HepG2 (cell line): ENCODE measurements around the gene BGN. TPM values are rescaled to one million over a fixed set of nuclear protein-coding genes. Genes with fewer than 3 reads are reported as not detected.

Source experiments
- ATAC-seq: fragments of 200-7000 bp; cut with Tn5 transposase; 3 replicates; pipeline ENCODE4 v1.9.1; 2020; ENCODE audit warnings: mild to moderate bottlenecking, moderate library complexity
- BruUV-seq: library from RNA; stranded (reverse); fragments of 400-500 nt; replicated peaks from 2 replicates; lab custom pipeline; 2021; lab: Mats Ljungman, UMichigan
- CTCF ChIA-PET: fragments of 300-600 bp; formaldehyde crosslinking; extraction: SDS; loops from one replicate; lab custom pipeline; 2021; ENCODE audit warnings: low total read pairs, inconsistent platforms, low intra/inter-chr PET ratio; lab: Yijun Ruan, JAX
- POLR2A ChIA-PET: fragments of 350-600 bp; sonication (Branson Sonifier 250); formaldehyde crosslinking; loops from one replicate; lab custom pipeline; 2020; ENCODE audit warnings: antibody characterized with exemption, inconsistent platforms; lab: Yijun Ruan, JAX
- DNase-seq: peaks from one replicate; pipeline ENCODE4 v3.0.0-alpha.2; 2015; ENCODE audit warnings: low spot score
- FAIRE-seq: peaks from 3 replicates; lab custom pipeline; 2011; peaks lifted over from hg19 to GRCh38; lab: Jason Lieb, UNC
- H2AFZ ChIP-seq: one replicate; pipeline ENCODE4 v1.6.1; 2011; ENCODE audit warnings: low read length, inconsistent platforms
- H3K27ac ChIP-seq: fragments of 300-600 bp; 3 replicates; pipeline ENCODE4 v1.8.0; 2011; ENCODE audit warnings: mixed run types, mild to moderate bottlenecking, mixed read lengths, low read length, inconsistent platforms; ENCODE audit not compliant: insufficient read depth; ENCODE audit errors: extremely low read length
- H3K27me3 ChIP-seq, 2 experiments: fragments of 200-600 bp in 1 of 2; 2 replicates in 1 of 2; 3 replicates in 1 of 2; pipeline versions ENCODE4 v1.6.0 to v1.8.0; 2011; ENCODE audit warnings: low read length in 2 of 2, mild to moderate bottlenecking in 2 of 2, moderate library complexity in 2 of 2, inconsistent platforms in 1 of 2; ENCODE audit not compliant: insufficient read depth in 2 of 2, control insufficient read depth in 1 of 2
- H3K36me3 ChIP-seq, 2 experiments: fragments of 200-600 bp in 1 of 2; replicated peaks in 1 of 2; 2 replicates in 1 of 2; 3 replicates in 1 of 2; pipeline versions ENCODE4 v1.5.1 to v1.8.0; 2011; ENCODE audit warnings: low read length in 2 of 2, inconsistent platforms in 1 of 2; ENCODE audit not compliant: insufficient read depth in 2 of 2, control insufficient read depth in 1 of 2
- H3K4me1 ChIP-seq: 2 replicates; pipeline ENCODE4 v1.5.1; 2012; ENCODE audit warnings: low read length, inconsistent platforms; ENCODE audit not compliant: insufficient read depth
- H3K4me2 ChIP-seq: 2 replicates; pipeline ENCODE4 v1.6.0; 2011; ENCODE audit warnings: low read depth, low read length, inconsistent platforms
- H3K4me3 ChIP-seq, 3 experiments: fragments of 200-600 bp in 1 of 3; sonication (generic), shearing (Covaris generic) in 1 of 3; replicated peaks in 1 of 3; 2 replicates each; pipeline ENCODE4 v1.5.1; 2011 to 2016; ENCODE audit warnings: low read length in 3 of 3, inconsistent platforms in 2 of 3, low read depth in 2 of 3, mild to moderate bottlenecking in 2 of 3, control low read depth in 1 of 3, mixed read lengths in 1 of 3; ENCODE audit not compliant: insufficient read depth in 1 of 3
- H3K79me2 ChIP-seq: one replicate; pipeline ENCODE4 v1.6.1; 2011; ENCODE audit warnings: low read length, inconsistent platforms; ENCODE audit not compliant: insufficient read depth
- H3K9ac ChIP-seq: 2 replicates; pipeline ENCODE4 v1.6.0; 2011; ENCODE audit warnings: mild to moderate bottlenecking, low read depth, low read length, inconsistent platforms; ENCODE audit not compliant: insufficient read depth
- H3K9me3 ChIP-seq: 2 replicates; pipeline ENCODE4 v1.5.1; 2012; ENCODE audit warnings: mild to moderate bottlenecking, low read length
- H4K20me1 ChIP-seq: 2 replicates; pipeline ENCODE4 v1.6.0; 2011; ENCODE audit warnings: inconsistent platforms, mild to moderate bottlenecking, low read length, moderate library complexity; ENCODE audit not compliant: insufficient read depth
- AGO2 ChIP-seq: fragments of 200-400 bp; formaldehyde crosslinking; optimal IDR thresholded peaks from 2 replicates; pipeline ENCODE3; 2017; ENCODE audit warnings: mild to moderate bottlenecking, low read depth, low read length, moderate library complexity
- BCL6 ChIP-seq: IDR thresholded peaks from 2 replicates; pipeline ENCODE4 v1.6.1; 2016; ENCODE audit warnings: missing genetic modification reagents, missing compliant biosample characterization
- HNRNPL ChIP-seq: fragments of 200-400 bp; formaldehyde crosslinking; IDR thresholded peaks from 2 replicates; pipeline ENCODE4 v1.6.1; 2017; ENCODE audit warnings: mild to moderate bottlenecking, low read depth, low read length
- ISX ChIP-seq: sonication (generic); formaldehyde crosslinking; conservative IDR thresholded peaks from 2 replicates; pipeline ENCODE4 v1.5.0; 2020; ENCODE audit warnings: missing genetic modification reagents
- MLLT10 ChIP-seq: sonication (generic); formaldehyde crosslinking; IDR thresholded peaks from 2 replicates; pipeline ENCODE4 v1.4.0; 2020; ENCODE audit warnings: missing genetic modification reagents
- MZF1 ChIP-seq: sonication (generic); formaldehyde crosslinking; IDR thresholded peaks from 2 replicates; pipeline ENCODE4 v1.8.1; 2023; ENCODE audit warnings: mild to moderate bottlenecking, missing genetic modification reagents, borderline replicate concordance
- ZFX ChIP-seq: sonication (generic); formaldehyde crosslinking; IDR thresholded peaks from 2 replicates; pipeline ENCODE4 v1.4.0; 2020; ENCODE audit warnings: mild to moderate bottlenecking, low read depth, missing genetic modification reagents, moderate library complexity
- ZNF543 ChIP-seq: sonication (generic); formaldehyde crosslinking; IDR thresholded peaks from 2 replicates; pipeline ENCODE4 v1.4.0; 2020; ENCODE audit warnings: mild to moderate bottlenecking, missing genetic modification reagents
- ZNF879 ChIP-seq: sonication (generic); formaldehyde crosslinking; IDR thresholded peaks from 2 replicates; pipeline ENCODE4 v1.8.1; 2023; ENCODE audit warnings: missing genetic modification reagents
- WGBS: methylation state at CpG from one replicate; pipeline ENCODE4 v1.1.6; 2017; ENCODE audit warnings: low lambda C conversion rate; 5-methylcytosine and 5-hydroxymethylcytosine counted together
- in situ Hi-C: cut with HindIII; loops from 2 replicates; pipeline ENCODE4 v1.10.0; 2017; ENCODE audit warnings: low pct_unique_long_range_greater_than_20kb; ENCODE audit not compliant: extremely low pct_ligation_motif_present
- intact Hi-C: fragments of 100-400 bp; cut with micrococcal nuclease; formaldehyde crosslinking; loops from one replicate; pipeline ENCODE4 v1.10.0; 2022; ENCODE audit not compliant: unreplicated experiment
- polyA plus RNA-seq, 8 experiments: library from polyadenylated mRNA; depleted of rRNA in 3 of 8; stranded (reverse) in 7 of 8; unstranded in 1 of 8; fragments of >200 nt; fragmentation: Illumina TruSeq in 4 of 8; extraction: Trizol in 4 of 8; gene quantifications; 2 replicates each; pipeline versions ENCODE4 v1.2.1 to v1.2.3, GENCODE V29; 2011 to 2016; ENCODE audit warnings: low read depth in 4 of 8, missing spikeins in 1 of 8, mixed read lengths in 1 of 8; ENCODE audit not compliant: insufficient read depth in 1 of 8
- total RNA-seq, 5 experiments: library from RNA; depleted of rRNA; stranded (reverse); fragments of >200 nt; fragmentation: Illumina TruSeq; extraction: Trizol; gene quantifications; 2 replicates each; pipeline ENCODE4 v1.2.3, GENCODE V29; 2016; ENCODE audit warnings: low read depth in 1 of 5
- TF ChIP-seq, protein P1 (sequence below): sonication (generic); formaldehyde crosslinking; IDR thresholded peaks from 2 replicates; pipeline ENCODE4 v1.4.0; 2020; ENCODE audit warnings: missing genetic modification reagents
- TF ChIP-seq, protein P2 (sequence below): IDR thresholded peaks from 2 replicates; pipeline ENCODE4 v1.6.1; 2012; ENCODE audit warnings: inconsistent platforms

Gene BGN
- total and polyA plus RNA-seq, 2 of the 13 experiments (the other 11 are each of a cell fraction or from before 2014, with no cell fraction given), result 0.18 to 0.63 TPM

DNA sequence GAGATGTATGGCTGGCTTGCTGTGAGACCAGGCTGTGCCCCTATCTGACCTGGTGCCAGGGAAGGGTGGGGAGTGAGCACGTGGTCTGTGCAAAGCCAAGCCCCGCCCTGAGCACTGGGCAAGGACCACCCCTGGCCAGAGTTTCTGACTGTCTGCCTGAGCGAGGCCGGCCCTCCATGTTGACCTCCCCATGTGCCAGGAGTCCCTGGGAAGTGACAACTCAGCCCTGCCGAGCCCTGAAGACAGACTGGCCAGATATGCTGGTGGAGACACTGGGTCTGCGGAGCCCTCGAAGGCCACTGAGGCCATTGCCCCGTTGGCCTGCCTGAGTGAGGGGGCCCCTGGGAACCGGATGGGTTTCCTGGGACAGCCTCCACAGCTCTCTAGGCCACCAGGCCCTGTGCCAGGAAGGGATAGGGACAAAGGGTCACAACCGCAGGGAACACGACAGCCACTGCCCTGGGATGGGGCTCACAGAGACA is 7.1 kb upstream of the BGN start:
- no CpG with 5 or more reads among the region's 11 CpGs for WGBS
- Histone ChIP-seq H3K79me2 (no peaks in the 10 kb centered on the region), H3K36me3 (no peaks in the 10 kb centered on the region), H3K4me2 (peak overlapping the region; percentile 70), H3K9me3 (no peaks in the 10 kb centered on the region), H3K4me1 (peaks cover 70% of the 10 kb centered on the region), H3K9ac (peak overlapping the region; percentile 54), H4K20me1 (no peaks in the 10 kb centered on the region), H3K27me3 (peaks cover 0 to 3% of the 10 kb centered on the region in 2 experiments; a peak in 2 of 5 replicates), H3K27ac (peak overlapping the region; percentile 40), H2AFZ (no peak overlapping the region), H3K4me3 (peak overlapping the region in 2 of 3 experiments; percentile 50 to 66; a peak in 4 of 6 replicates)
- in situ Hi-C loops, result no loop called here
- POLR2A ChIA-PET, result interaction anchor here (0.9 to 1.3 kb wide), 2 partner anchors 11 to 78 kb away, joined by 3 to 4 read pairs; no protein-coding TSS in a partner anchor
- DNase-seq (no peak), ATAC-seq (no peak), FAIRE-seq (no peak)
- CTCF ChIA-PET, result no interaction called here
- BruUV-seq, result no TSS peak
- intact Hi-C loops, result no loop called here
- TF ChIP-seq ISX (CRISPR knock-in tag) (no peak), ZNF543 (CRISPR knock-in tag) (0 out of 2 replicates have a peak, but pooled peaks have one; percentile 15), MZF1 (CRISPR knock-in tag) (no peak), ZNF879 (no peak), BCL6 (CRISPR knock-in tag) (0 out of 2 replicates have a peak, but pooled peaks have one; percentile 10), MLLT10 (CRISPR knock-in tag) (no peak), HNRNPL (0 out of 2 replicates have a peak, but pooled peaks have one; percentile 55), ZFX (CRISPR knock-in tag) (peak; percentile 38; the same call in 1 of the 2 replicates), AGO2 (peak; percentile 31)
- TF ChIP-seq, protein P1, sequence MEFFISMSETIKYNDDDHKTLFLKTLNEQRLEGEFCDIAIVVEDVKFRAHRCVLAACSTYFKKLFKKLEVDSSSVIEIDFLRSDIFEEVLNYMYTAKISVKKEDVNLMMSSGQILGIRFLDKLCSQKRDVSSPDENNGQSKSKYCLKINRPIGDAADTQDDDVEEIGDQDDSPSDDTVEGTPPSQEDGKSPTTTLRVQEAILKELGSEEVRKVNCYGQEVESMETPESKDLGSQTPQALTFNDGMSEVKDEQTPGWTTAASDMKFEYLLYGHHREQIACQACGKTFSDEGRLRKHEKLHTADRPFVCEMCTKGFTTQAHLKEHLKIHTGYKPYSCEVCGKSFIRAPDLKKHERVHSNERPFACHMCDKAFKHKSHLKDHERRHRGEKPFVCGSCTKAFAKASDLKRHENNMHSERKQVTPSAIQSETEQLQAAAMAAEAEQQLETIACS (CRISPR knock-in tag), result no peak
- TF ChIP-seq, protein P2, sequence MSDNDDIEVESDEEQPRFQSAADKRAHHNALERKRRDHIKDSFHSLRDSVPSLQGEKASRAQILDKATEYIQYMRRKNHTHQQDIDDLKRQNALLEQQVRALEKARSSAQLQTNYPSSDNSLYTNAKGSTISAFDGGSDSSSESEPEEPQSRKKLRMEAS, result peak; percentile 36
